ENCODE measurements around the gene MRPL38.

DNA sequence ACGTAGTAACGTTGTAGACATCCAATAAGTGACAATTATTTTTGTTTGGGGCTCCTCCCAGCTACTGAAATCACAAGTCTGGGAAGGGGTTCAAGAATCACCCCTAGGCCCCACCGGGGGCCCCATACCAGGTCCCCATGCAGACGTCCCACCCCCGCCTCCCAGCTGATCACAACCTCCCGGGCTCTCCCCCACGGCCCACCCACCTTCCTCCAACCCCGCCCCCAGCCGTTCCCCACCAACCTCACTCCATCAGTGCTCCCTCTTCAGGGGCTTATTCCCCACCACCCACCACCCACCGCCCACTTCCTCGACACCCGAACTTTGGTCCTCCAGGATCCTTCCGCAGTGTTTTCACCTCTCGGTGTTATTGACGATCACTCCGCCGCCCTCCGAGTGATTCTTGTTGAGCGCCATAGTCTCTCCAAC lies 49.8 kb downstream of the MRPL38 start:
- TF ChIP-seq CTCF (IDR thresholded peaks at IDR 0.05) = no peak
- TF ChIP-seq EZH2 (IDR thresholded peaks at IDR 0.05; ENCODE audit: borderline replicate concordance, insufficient read depth, low read depth, low read length, poor library complexity, severe bottlenecking) = no peak
